ENCODE results near the gene FAR2. TPM values are rescaled to one million over a fixed set of nuclear protein-coding genes. Genes with fewer than 3 reads are reported as not detected.
"Not testable (repeated sequence)": the region's sequence is repeated elsewhere in the genome, so short reads cannot be mapped to it uniquely, and the experiment has no call there.

The FAR2 gene
- polyA plus RNA-seq, 12 donors = 9.9 to 52.9 (median 16.1) TPM; not detected in 1

GRCh38 chr12:29230800-29231560 lies 81.9 kb downstream of the FAR2 start:
- no peak for DNase-seq

DNA sequence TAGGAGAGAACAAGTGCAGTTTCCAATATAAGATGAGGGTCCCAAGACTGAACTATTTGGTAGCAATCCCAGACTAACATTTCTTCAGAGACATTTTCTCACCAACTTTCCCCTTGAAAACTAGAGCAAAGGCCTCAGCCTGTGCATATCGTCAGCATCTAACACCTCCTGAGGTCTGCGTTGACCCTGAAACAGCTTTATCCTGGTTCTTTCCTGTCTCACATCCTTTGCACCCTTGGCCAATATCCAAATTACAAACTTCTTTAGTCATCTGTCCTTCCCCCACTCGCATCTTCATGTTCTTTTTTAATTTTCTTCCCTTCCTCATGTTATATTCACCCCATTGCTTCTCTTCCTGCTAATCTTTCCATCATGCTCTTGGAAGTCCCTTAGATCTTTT lies 83.0 kb downstream of the FAR2 start:
- no peak for DNase-seq

DNA sequence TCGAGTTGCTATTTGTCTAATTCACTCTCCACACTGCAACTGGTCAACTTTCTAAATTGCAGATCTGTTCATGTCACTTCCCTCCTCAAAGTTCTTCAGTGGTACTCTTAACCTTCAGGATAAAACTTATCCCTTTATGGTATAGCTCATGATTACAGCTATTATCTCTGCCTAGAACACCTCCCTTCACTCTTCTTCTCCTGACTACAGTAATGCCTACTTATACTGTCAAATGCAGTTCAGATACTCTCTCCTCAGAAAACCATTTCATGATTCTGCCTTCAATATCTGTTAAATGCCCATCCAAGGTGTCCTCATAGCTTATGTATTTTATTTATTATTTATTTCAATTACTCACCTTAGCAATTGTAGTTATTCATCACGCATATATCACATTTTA lies 85.5 kb downstream of the FAR2 start:
- DNase-seq = no peak

GRCh38 chr12:29234965-29235626 lies 86.0 kb downstream of the FAR2 start:
- DNase-seq = no peak

DNA sequence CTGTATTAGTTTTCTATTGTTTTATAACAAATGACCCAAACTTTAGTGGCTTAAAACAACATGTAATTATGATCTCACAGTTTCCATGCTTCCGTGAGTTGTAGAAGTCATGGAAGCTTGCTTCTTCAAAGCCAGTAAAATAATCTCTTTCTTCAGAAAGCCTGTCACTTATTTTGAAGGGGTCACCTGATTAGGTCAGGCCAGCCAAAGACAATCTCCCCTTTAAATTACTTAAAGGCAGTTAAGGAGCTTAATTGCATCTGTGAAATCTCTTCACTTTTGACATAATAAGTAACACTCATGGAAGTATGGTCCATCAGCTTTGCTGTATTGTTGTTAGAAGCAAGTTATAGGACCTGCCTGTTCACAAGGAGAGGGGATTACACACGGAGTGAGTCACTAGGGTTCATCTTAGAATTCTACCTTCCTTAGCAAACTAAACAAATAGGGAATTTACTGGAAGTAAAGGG lies 89.8 kb downstream of the FAR2 start:
- no peak for DNase-seq

DNA sequence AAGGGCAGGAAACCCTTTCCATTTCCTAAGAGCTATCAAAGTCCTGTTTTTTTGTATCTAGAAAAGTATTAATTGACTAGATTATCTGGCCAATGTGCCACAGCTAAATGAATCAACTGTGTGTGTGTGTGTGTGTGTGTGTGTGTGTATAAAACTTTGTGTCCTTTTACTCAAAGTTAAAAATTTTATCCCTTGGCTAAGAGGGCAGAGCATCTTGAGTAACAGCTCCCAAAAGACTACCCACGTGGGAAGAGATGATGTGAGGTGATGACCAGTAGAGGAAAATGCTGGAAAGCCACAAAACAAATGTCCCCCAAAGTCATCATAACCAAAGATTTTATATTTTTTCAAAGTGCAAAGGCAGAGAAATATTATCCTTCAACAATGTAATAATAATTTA lies 90.3 kb downstream of the FAR2 start:
- DNase-seq = no peak

GRCh38 chr12:29240441-29240840 lies 91.4 kb downstream of the FAR2 start:
- no peak for DNase-seq

GRCh38 chr12:29241821-29242591 lies 92.9 kb downstream of the FAR2 start:
- DNase-seq = no peak

DNA sequence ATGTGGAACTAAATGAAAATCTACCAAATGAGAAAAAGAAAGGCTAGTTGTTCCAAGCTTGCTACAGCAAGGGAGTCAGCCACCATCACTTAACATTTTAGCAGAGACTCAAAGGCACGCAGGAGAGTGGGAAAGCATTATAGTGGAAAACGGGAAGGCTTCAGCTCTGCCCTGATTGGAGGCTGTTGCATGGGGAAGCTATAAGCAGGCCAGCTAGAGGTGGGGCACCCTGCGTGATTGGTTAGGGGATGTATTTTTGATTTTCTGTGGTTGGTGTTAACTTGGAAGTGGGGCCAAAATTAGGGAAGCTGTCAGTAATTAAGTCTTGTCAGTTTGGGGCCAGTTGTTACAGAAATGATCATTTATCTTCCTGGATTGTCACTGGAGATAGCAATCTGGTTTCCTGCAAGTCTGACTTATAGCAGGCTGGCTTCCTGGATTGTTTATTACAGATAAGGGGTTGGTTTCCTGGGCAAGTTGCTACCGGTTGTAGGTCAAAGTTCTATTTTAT lies 93.9 kb downstream of the FAR2 start:
- no peak for DNase-seq

GRCh38 chr12:29244159-29244765 lies 95.2 kb downstream of the FAR2 start:
- no peak for DNase-seq

- DNase-seq = no peak
These were observed 96.2 kb downstream of the FAR2 start for GRCh38 chr12:29245246-29245645.

DNA sequence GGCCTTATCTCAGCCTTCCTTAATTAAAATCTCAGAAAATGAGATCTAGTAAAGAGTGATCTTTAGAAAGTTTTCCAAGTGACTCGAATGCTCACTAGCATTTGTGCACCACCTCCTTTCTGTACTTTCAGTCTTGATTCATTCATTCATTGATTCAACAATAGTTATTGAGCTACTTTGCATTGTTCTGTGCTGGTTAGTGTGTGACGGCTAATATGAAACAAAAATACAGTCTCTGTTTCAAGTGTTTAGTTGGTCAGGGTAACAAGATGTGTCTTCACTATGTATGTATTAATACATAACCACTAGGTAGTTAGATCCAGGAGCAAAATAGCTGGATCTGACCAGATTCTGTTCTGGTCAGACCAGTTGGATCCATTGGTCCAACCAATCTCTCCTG lies 100.9 kb downstream of the FAR2 start:
- no peak for DNase-seq

- no peak for DNase-seq
These were observed 105.0 kb downstream of the FAR2 start for GRCh38 chr12:29253906-29254625.

- no peak for DNase-seq
These were observed 106.0 kb downstream of the FAR2 start for GRCh38 chr12:29255042-29255441.

DNA sequence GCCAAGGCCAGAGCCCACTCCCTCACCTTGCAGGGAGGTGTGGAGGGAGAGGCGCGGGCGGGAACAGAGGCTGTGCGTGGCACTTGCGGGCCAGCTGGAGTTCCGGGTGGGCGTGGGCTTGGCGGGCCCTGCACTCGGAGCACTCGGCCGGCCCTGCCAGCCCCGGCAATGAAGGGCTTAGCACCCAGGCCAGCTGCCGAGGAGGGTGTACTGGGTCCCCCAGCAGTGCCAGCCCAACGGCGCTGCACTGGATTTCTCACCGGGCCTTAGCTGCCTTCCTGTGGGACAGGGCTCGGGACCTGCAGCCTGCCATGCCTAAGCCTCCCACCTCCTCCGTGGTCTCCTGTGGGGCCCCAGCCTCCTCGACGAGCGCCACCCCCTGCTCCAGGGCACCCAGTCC lies 107.5 kb downstream of the FAR2 start:
- DNase-seq = no peak

DNA sequence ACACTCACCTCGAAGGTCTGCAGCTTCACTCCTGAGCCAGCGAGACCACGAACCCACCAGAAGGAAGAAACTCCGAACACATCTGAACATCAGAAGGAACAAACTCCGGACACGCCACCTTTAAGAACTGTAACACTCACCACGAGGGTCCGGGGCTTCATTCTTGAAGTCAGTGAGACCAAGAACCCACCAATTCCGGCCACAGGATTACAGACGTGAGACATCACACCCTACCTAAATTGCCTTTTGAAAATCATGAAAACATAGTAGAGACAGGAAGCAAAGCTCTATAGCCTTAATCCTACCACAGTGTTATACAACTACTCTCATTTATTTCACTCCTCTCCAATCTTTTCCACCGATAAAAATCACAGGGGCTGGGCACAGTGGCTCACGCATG lies 108.6 kb downstream of the FAR2 start:
- DNase-seq = not testable (repeated sequence)

DNA sequence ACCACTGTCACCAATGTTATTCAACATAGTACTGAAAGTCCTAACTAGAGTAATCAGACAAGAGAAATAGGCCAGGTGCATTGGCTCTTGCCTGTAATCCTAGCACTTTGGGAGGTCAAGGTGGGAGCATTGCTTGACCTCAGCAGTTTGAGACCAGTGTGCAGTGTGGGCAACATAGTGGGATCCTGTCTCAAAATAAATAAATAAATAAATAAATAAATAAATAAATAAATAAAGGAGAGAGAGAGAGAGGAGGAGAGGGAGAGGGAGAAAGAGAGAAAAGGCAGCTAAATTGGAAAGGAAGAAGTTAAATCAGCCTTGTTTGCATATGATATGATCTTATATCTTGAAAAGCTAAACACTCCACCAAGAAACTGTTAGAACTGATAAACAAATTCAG lies 115.3 kb downstream of the FAR2 start:
- DNase-seq = no peak

- no peak for DNase-seq
These were observed 120.8 kb downstream of the FAR2 start for GRCh38 chr12:29269706-29270408.

DNA sequence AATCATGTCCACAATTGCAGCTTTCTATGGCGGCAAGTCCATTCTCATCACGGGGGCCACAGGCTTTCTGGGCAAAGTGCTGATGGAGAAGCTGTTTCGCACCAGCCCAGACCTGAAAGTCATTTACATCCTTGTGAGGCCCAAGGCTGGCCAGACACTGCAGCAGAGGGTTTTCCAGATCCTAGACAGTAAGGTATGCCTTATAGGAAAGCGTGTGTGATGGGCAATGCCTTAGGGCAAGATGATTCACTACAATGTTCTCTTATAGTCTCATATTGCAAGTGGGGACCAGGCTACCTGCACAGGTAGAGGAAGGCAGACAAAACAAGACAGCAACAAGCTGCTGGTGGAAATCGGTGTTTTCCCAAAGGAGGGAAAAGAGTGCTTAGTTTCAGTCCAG lies 121.4 kb downstream of the FAR2 start:
- DNase-seq = no peak

GRCh38 chr12:29273178-29273843 lies 124.2 kb downstream of the FAR2 start:
- DNase-seq = no peak

Data from muscle of arm (tissue), 12 donors.